T-cell (primary cell): Measurements from ENCODE around the gene NUP133. TPM values are rescaled to one million over a fixed set of nuclear protein-coding genes. Genes with fewer than 3 reads are reported as not detected.
"Not testable (repeated sequence)": the region's sequence is repeated elsewhere in the genome, so short reads cannot be mapped to it uniquely, and the experiment has no call there.

Source experiments
- ATAC-seq, 4 experiments: fragments of 200-7000 bp in 3 of 4; fragments of 150-1000 bp in 1 of 4; cut with Tn5 transposase; replicated peaks in 1 of 4; 1 replicate in 3 of 4; 2 replicates in 1 of 4; pipeline ENCODE4 v1.10.0; 2021; ENCODE audit warnings: moderate library complexity in 3 of 4, mild to moderate bottlenecking in 2 of 4, moderate number of reproducible peaks in 1 of 4
- CTCF ChIA-PET, 2 donors: fragments of 300-600 bp; sonication (Branson Sonifier 250); formaldehyde crosslinking; loops; one replicate each; lab custom pipeline; 2022; ENCODE audit warnings: antibody characterized with exemption in 2 of 2; lab: Charles Lee
- POLR2A ChIA-PET, 2 donors: fragments of 300-600 bp; sonication (Branson Sonifier 250); formaldehyde crosslinking; loops; one replicate each; lab custom pipeline; 2022; ENCODE audit warnings: antibody characterized with exemption in 2 of 2; lab: Charles Lee
- DNase-seq, 35 experiments: peaks; one replicate each; pipeline versions ENCODE4 v3.0.0 to v3.0.0-alpha.2; 2013 to 2023
- H3K27ac ChIP-seq: one replicate; pipeline ENCODE4 v1.5.1; 2013; ENCODE audit warnings: low read length
- H3K27me3 ChIP-seq, 2 experiments: replicated peaks in 1 of 2; 1 replicate in 1 of 2; 2 replicates in 1 of 2; pipeline versions ENCODE4 v1.6.1 to v1.7.0; 2013; ENCODE audit warnings: low read length in 1 of 2, mixed read lengths in 1 of 2; ENCODE audit not compliant: control insufficient read depth in 2 of 2, insufficient read depth in 2 of 2; ENCODE audit errors: extremely low read depth in 1 of 2
- H3K36me3 ChIP-seq, 2 donors: 1 replicate in 1 of 2; 2 replicates in 1 of 2; pipeline versions ENCODE4 v1.6.1 to v1.7.0; 2013; ENCODE audit warnings: low read length in 1 of 2; ENCODE audit not compliant: control insufficient read depth in 2 of 2, insufficient read depth in 1 of 2; ENCODE audit errors: extremely low read depth in 1 of 2
- H3K4me1 ChIP-seq, 2 experiments: 1 replicate in 1 of 2; 2 replicates in 1 of 2; pipeline versions ENCODE4 v1.6.1 to v1.7.0; 2013; ENCODE audit warnings: low read length in 2 of 2, mixed read lengths in 1 of 2; ENCODE audit not compliant: insufficient read depth in 2 of 2, control insufficient read depth in 1 of 2; ENCODE audit errors: extremely low read depth in 1 of 2
- H3K4me3 ChIP-seq, 2 donors: 1 replicate in 1 of 2; 2 replicates in 1 of 2; pipeline versions ENCODE4 v1.5.1 to v1.7.0; 2013; ENCODE audit warnings: mild to moderate bottlenecking in 2 of 2, low read length in 1 of 2, moderate library complexity in 1 of 2; ENCODE audit not compliant: control insufficient read depth in 1 of 2; ENCODE audit errors: extremely low read depth in 1 of 2
- H3K9me3 ChIP-seq: 2 replicates; pipeline ENCODE4 v1.7.0; 2013
- H3K27ac Mint-ChIP-seq, 2 donors: one replicate each; pipeline ENCODE4 v1.8.0; 2020 to 2021; ENCODE audit warnings: mild to moderate bottlenecking in 2 of 2, mixed read lengths in 2 of 2
- H3K27me3 Mint-ChIP-seq, 2 donors: one replicate each; pipeline ENCODE4 v1.8.0; 2021 to 2022; ENCODE audit warnings: mixed read lengths in 2 of 2
- H3K36me3 Mint-ChIP-seq: one replicate; pipeline ENCODE4 v1.8.0; 2021; ENCODE audit warnings: mixed read lengths
- H3K4me1 Mint-ChIP-seq, 3 donors: one replicate each; pipeline ENCODE4 v1.8.0; 2020 to 2022; ENCODE audit warnings: mixed read lengths in 3 of 3, mild to moderate bottlenecking in 1 of 3
- H3K4me3 Mint-ChIP-seq, 3 donors: one replicate each; pipeline ENCODE4 v1.8.0; 2020 to 2022; ENCODE audit warnings: mild to moderate bottlenecking in 3 of 3, mixed read lengths in 3 of 3, moderate library complexity in 3 of 3
- H3K9me3 Mint-ChIP-seq, 3 donors: one replicate each; pipeline ENCODE4 v1.8.0; 2020 to 2022; ENCODE audit warnings: mixed read lengths in 3 of 3
- WGBS: methylation state at CpG from one replicate; pipeline ENCODE4 v1.1.5; 2013; ENCODE audit warnings: missing lambda C conversion rate; ENCODE audit not compliant: insufficient coverage; 5-methylcytosine and 5-hydroxymethylcytosine counted together
- total RNA-seq, 35 experiments: library from RNA in 6 of 35; stranded (reverse) in 6 of 35; fragments of 120-200 nt in 1 of 35; gene quantifications; one replicate each; pipeline versions ENCODE4 v1.2.1 to v1.2.4 and lab custom pipeline; 2013 to 2026

Gene NUP133
- total RNA-seq, 5 donors from 2014 or later (not counting 1 experiment from before 2014, with no cell fraction given), result 32.3 to 47.6 (median 45.3) TPM

DNA sequence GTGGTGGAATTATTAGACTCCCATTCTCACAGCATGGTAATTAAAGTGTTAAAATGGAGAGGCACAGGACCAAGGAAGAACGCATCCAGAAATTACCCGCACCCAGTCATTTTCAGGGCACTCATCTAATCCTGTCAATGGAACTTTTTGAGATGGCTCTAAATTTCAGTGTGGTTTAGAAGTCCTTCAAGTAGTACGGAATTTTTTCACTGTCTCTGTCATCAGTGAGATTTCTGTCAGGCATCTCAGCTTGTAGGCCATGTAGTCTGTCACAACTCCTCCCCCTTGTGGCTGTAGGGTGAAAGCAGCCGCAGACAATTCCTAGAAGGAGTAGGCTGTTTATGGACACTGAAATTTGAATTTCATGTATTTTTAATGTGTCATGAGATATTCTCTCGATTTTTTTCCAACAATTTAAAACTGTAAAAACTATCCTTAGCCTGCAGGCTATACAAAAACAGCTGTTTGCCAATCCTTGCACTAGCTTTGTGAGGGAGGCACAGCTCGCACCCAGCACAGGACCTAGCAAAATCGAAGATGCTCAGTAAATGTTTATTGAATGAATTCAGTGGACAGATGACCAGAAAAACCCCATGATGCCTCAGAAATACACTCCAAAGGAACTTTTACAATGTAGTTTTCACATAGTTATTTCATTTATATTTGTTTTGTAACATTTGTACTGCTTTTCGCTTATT is 6.6 kb upstream of the NUP133 start:
- ChIA-PET CTCF (interaction anchor here (0.5 to 1.8 kb wide), 6 partner anchors 10 to 260 kb away, joined by 3 to 10 read pairs (median 4); no protein-coding TSS in a partner anchor), POLR2A (no interaction called here)
- peaks cover 2 to 6% of the 10 kb centered on the region in 2 experiments for H3K4me1 ChIP-seq
- H3K4me3 ChIP-seq, result no peak overlapping the region
- peaks cover 7% of the 10 kb centered on the region for H3K36me3 Mint-ChIP-seq
- peak; percentile 5 to 83 (median 53) for DNase-seq
- no peaks in the 10 kb centered on the region for H3K9me3 ChIP-seq
- peaks cover 0 to 9% of the 10 kb centered on the region in 2 donors for H3K36me3 ChIP-seq
- 60% methylated on average over 2 of the region's 8 CpGs for WGBS
- ATAC-seq, result peak; percentile 87 to 100 (median 92)
- no peaks in the 10 kb centered on the region for H3K9me3 Mint-ChIP-seq
- H3K27ac ChIP-seq, result no peak overlapping the region
- no peak overlapping the region for H3K27ac Mint-ChIP-seq
- no peak overlapping the region for H3K4me3 Mint-ChIP-seq
- no peaks in the 10 kb centered on the region for H3K27me3 ChIP-seq
- no peaks in the 10 kb centered on the region for H3K27me3 Mint-ChIP-seq
- peaks cover 7% of the 10 kb centered on the region in 3 donors for H3K4me1 Mint-ChIP-seq

DNA sequence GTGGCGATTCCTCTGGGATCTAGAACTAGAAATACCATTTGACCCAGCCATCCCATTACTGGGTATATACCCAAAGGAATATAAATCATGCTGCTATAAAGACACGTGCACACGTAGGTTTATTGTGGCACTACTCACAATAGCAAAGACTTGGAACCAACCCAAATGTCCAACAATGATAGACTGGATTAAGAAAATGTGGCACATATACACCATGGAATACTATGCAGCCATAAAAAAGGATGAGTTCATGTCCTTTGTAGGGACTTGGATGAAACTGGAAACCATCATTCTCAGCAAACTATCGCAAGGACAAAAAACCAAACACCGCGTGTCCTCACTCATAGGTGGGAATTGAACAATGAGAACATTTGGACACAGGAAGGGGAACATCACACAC is 3.5 kb upstream of the NUP133 start:
- H3K27me3 ChIP-seq, H3K36me3 ChIP-seq, H3K27ac Mint-ChIP-seq, H3K4me3 ChIP-seq, POLR2A ChIA-PET, H3K27me3 Mint-ChIP-seq, DNase-seq, H3K36me3 Mint-ChIP-seq, ATAC-seq, H3K4me3 Mint-ChIP-seq, H3K9me3 ChIP-seq, CTCF ChIA-PET, H3K9me3 Mint-ChIP-seq, H3K27ac ChIP-seq: not testable (repeated sequence)
- H3K4me1 Mint-ChIP-seq, result peaks cover 26 to 32% (median 30%) of the 10 kb centered on the region in 3 donors
- no CpG with 5 or more reads among the region's 6 CpGs for WGBS
- H3K4me1 ChIP-seq, result peaks cover 14 to 17% of the 10 kb centered on the region in 2 experiments

DNA sequence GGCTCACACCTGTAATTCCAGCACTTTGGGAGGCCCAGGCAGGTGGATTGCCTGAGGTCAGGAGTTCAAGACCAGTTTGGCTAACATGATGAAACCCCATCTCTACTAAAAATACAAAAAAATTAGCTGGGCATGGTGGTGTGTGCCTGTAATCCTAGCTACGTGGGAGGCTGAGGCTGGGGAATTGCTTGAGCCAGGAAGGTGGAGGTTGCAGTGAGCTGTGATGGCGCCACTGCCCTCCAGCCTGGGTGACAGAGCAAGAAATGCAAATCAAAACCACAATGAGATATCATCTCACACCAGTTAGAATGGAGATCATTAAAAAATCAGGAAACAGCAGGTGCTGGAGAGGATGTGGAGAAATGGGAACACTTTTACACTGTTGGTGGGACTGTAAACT is 3.1 kb upstream of the NUP133 start:
- H3K27ac Mint-ChIP-seq, H3K4me3 Mint-ChIP-seq, CTCF ChIA-PET, H3K36me3 Mint-ChIP-seq, POLR2A ChIA-PET, H3K27ac ChIP-seq, H3K27me3 ChIP-seq, H3K36me3 ChIP-seq, H3K4me3 ChIP-seq, DNase-seq, ATAC-seq, H3K9me3 Mint-ChIP-seq, H3K9me3 ChIP-seq, H3K27me3 Mint-ChIP-seq: not testable (repeated sequence)
- WGBS, result no CpG with 5 or more reads among the region's 2 CpGs
- H3K4me1 Mint-ChIP-seq, result peaks cover 26 to 36% (median 34%) of the 10 kb centered on the region in 3 donors
- H3K4me1 ChIP-seq, result peaks cover 17 to 20% of the 10 kb centered on the region in 2 experiments

DNA sequence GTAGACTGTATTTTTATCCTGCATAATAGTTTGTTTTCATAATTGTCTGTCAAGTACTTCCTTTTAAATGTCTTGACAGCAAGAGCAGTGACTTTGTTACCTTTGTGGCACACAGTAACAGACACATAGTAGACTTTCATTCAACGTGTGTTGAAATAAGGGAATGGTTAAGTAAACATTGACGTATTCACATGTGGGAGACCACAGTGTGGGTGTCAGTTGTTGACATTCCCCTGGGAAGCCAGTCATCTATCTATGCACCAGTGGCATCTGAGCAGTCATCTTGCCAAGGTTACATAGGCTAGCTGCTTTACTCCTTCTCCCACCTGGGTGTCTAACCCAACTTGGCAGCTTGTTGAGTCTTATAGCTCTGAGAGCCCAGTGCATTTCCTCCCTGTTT is 1.4 kb upstream of the NUP133 start:
- H3K4me1 Mint-ChIP-seq, result peaks cover 23 to 41% (median 37%) of the 10 kb centered on the region in 3 donors
- peaks cover 5% of the 10 kb centered on the region for H3K36me3 Mint-ChIP-seq
- H3K36me3 ChIP-seq, result peaks cover 0 to 10% of the 10 kb centered on the region in 2 donors
- peak overlapping the region; percentile 89 to 92 (median 89) for H3K4me3 Mint-ChIP-seq
- ChIA-PET POLR2A (no interaction called here), CTCF (interaction anchor here in 1 of 2 donors (2.7 kb wide), 1 partner anchor 255 kb away, joined by 11 read pairs; no protein-coding TSS in a partner anchor)
- peak overlapping the region; percentile 98 for H3K27ac Mint-ChIP-seq
- peaks cover 0 to 2% of the 10 kb centered on the region in 2 donors for H3K27me3 Mint-ChIP-seq
- no peaks in the 10 kb centered on the region for H3K9me3 ChIP-seq
- H3K27me3 ChIP-seq, result no peaks in the 10 kb centered on the region
- no peak overlapping the region for H3K4me3 ChIP-seq
- DNase-seq (no peak), ATAC-seq (no peak)
- H3K9me3 Mint-ChIP-seq, result no peaks in the 10 kb centered on the region
- H3K27ac ChIP-seq, result no peak overlapping the region
- WGBS, result 86% methylated on average over 1 of the region's 2 CpGs
- peaks cover 16 to 17% of the 10 kb centered on the region in 2 experiments for H3K4me1 ChIP-seq

DNA sequence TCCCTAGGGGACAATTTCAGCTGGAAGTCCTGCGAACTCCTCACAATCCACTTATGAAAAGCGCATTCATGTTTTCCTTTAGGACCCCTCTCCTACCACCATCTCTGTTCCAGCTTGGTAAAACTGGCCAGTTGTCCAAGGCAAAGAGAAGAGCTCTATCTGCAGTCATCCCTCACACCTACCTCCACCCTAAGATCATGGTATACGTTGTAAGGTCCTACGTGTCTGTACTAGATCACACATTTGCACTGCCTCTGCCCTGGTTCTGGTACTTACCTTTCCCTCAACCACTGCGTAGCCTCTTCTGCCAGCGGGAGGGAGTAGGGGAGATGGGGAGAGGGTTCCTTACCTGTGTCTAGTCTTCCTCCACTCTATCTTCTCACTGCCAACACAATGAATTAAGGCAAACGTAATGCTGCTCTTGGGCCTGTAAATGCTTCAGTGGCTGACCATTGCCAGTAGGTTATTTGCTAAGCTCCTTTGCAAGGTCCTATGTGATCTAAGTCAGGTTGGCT is 739 bp upstream of the NUP133 start:
- peak overlapping the region; percentile 83 for H3K27ac ChIP-seq
- Mint-ChIP-seq H3K36me3 (peaks cover 8% of the 10 kb centered on the region), H3K4me3 (peak overlapping the region; percentile 89 to 92 (median 89)), H3K9me3 (no peaks in the 10 kb centered on the region), H3K27ac (peak overlapping the region; percentile 98), H3K4me1 (peaks cover 20 to 40% (median 37%) of the 10 kb centered on the region in 3 donors), H3K27me3 (peaks cover 0 to 2% of the 10 kb centered on the region in 2 donors)
- 96% methylated on average over 3 of the region's 7 CpGs for WGBS
- ATAC-seq (no peak), DNase-seq (peak in 1 of 35 experiments; percentile 22)
- ChIA-PET POLR2A (interaction anchor here (0.6 to 0.7 kb wide), 3 partner anchors 31 to 1721 kb away, joined by 3 to 8 read pairs (median 3); no protein-coding TSS in a partner anchor), CTCF (interaction anchor here in 1 of 2 donors (2.0 to 2.7 kb wide), 2 partner anchors 250 to 255 kb away, joined by 6 to 11 read pairs; no protein-coding TSS in a partner anchor)
- H3K4me3 ChIP-seq, result peak overlapping the region; percentile 84 to 98
- peaks cover 14% of the 10 kb centered on the region in 2 experiments for H3K4me1 ChIP-seq
- H3K9me3 ChIP-seq, result no peaks in the 10 kb centered on the region
- no peaks in the 10 kb centered on the region for H3K27me3 ChIP-seq
- H3K36me3 ChIP-seq, result peaks cover 0 to 14% of the 10 kb centered on the region in 2 donors

DNA sequence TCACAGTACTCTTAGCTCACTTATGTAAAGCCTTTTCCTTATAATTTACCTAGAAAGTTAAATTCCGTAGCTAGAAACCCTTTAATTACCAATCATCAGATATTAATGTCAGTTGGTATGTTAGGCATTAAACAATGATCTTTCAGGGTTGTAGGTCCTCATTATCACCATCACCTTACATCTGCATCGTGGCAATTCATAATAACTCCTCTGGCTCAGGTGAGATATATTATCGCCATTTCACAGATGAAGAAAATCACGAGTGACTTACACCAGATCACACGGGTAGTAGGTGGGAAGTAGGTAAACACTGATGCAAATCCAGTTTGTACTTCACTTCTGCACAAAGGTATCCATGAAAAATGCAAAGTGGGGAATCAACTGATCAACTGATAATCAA is 639 bp downstream of the NUP133 start:
- Mint-ChIP-seq H3K4me3 (peak overlapping the region; percentile 89 to 92 (median 89)), H3K4me1 (peaks cover 20 to 44% (median 41%) of the 10 kb centered on the region in 3 donors), H3K27me3 (peaks cover 0 to 2% of the 10 kb centered on the region in 2 donors), H3K36me3 (peaks cover 8% of the 10 kb centered on the region), H3K27ac (peak overlapping the region; percentile 85 to 98), H3K9me3 (no peaks in the 10 kb centered on the region)
- no CpG with 5 or more reads among the region's 5 CpGs for WGBS
- H3K9me3 ChIP-seq, result no peaks in the 10 kb centered on the region
- peak overlapping the region; percentile 83 for H3K27ac ChIP-seq
- ATAC-seq, result peak in 1 of 4 experiments; percentile 3
- H3K27me3 ChIP-seq, result no peaks in the 10 kb centered on the region
- peaks cover 14% of the 10 kb centered on the region in 2 experiments for H3K4me1 ChIP-seq
- ChIA-PET POLR2A (no interaction called here), CTCF (interaction anchor here in 1 of 2 donors (2.0 to 2.7 kb wide), 2 partner anchors 249 to 253 kb away, joined by 6 to 11 read pairs; no protein-coding TSS in a partner anchor)
- DNase-seq, result no peak
- peak overlapping the region; percentile 84 to 98 for H3K4me3 ChIP-seq
- peaks cover 0 to 18% of the 10 kb centered on the region in 2 donors for H3K36me3 ChIP-seq
